HG02840 (cell line): ENCODE data around the gene CLDN19.
"Not testable (repeated sequence)": the region's sequence is repeated elsewhere in the genome, so short reads cannot be mapped to it uniquely, and the experiment has no call there.

ENCODE experiments used
- ATAC-seq: cut with Tn5 transposase; IDR thresholded peaks from one replicate; pipeline ENCODE4 v1.9.1; 2021; ENCODE audit warnings: mild to moderate bottlenecking, moderate library complexity, moderate number of reproducible peaks; ENCODE audit not compliant: unreplicated experiment, low FRiP score

CLDN19 gene

GRCh38 chr1:42740851-42741580, 980 bp upstream of the CLDN19 start:
- ATAC-seq: no peak

- no peak for ATAC-seq
These were observed 1.3 kb downstream of the CLDN19 start for GRCh38 chr1:42738678-42739226.

- ATAC-seq: no peak
These were observed 1.9 kb downstream of the CLDN19 start for GRCh38 chr1:42737986-42738677.

- no peak for ATAC-seq
These were observed 2.8 kb downstream of the CLDN19 start for GRCh38 chr1:42737257-42737656.

- ATAC-seq: no peak
These were observed 3.4 kb downstream of the CLDN19 start for GRCh38 chr1:42736571-42737200.

GRCh38 chr1:42736152-42736551, 3.9 kb downstream of the CLDN19 start:
- ATAC-seq: no peak

- no peak for ATAC-seq
These were observed 4.4 kb downstream of the CLDN19 start for GRCh38 chr1:42735477-42736105.

- ATAC-seq: no peak
These were observed 5.0 kb downstream of the CLDN19 start for GRCh38 chr1:42735056-42735455.

- no peak for ATAC-seq
These were observed 5.6 kb downstream of the CLDN19 start for GRCh38 chr1:42734201-42735035.

GRCh38 chr1:42733415-42734200, 6.4 kb downstream of the CLDN19 start:
- ATAC-seq: no peak

GRCh38 chr1:42732126-42732680, 7.8 kb downstream of the CLDN19 start:
- ATAC-seq: no peak

- ATAC-seq: no peak
These were observed 8.5 kb downstream of the CLDN19 start for GRCh38 chr1:42731585-42731984.

- ATAC-seq: no peak
These were observed 9.0 kb downstream of the CLDN19 start for GRCh38 chr1:42730988-42731387.

GRCh38 chr1:42730002-42730401, 10.0 kb downstream of the CLDN19 start:
- no peak for ATAC-seq

GRCh38 chr1:42725820-42726219, 14.2 kb downstream of the CLDN19 start:
- not testable (repeated sequence) for ATAC-seq

GRCh38 chr1:42723511-42723910, 16.5 kb downstream of the CLDN19 start:
- no peak for ATAC-seq

- not testable (repeated sequence) for ATAC-seq
These were observed 17.6 kb downstream of the CLDN19 start for GRCh38 chr1:42722403-42722802.

- no peak for ATAC-seq
These were observed 18.1 kb downstream of the CLDN19 start for GRCh38 chr1:42721926-42722325.

GRCh38 chr1:42720868-42721267, 19.2 kb downstream of the CLDN19 start:
- no peak for ATAC-seq
